OCI-LY3 (cell line): ENCODE data around the gene APOL6.

Experiments
- H2AFZ ChIP-seq: fragments of 200-600, 300-600 bp; shearing (Covaris generic); 2 replicates; pipeline ENCODE4 v1.6.0; 2014; ENCODE audit warnings: antibody characterized with exemption, low read depth, low read length
- H3K27ac ChIP-seq: fragments of 200-600, 300-600 bp; sonication (generic); 2 replicates; pipeline ENCODE4 v1.5.1; 2014; ENCODE audit warnings: mild to moderate bottlenecking, low read length, moderate library complexity, mixed read lengths
- H3K27me3 ChIP-seq: fragments of 200-600, 300-600 bp; sonication (generic); 2 replicates; pipeline ENCODE4 v1.6.1; 2014; ENCODE audit warnings: low read depth, low read length, mixed read lengths
- H3K36me3 ChIP-seq: fragments of 200-600, 300-600 bp; sonication (generic); replicated peaks from 2 replicates; pipeline ENCODE3; 2014; ENCODE audit warnings: low read depth, low read length, mixed read lengths
- H3K4me1 ChIP-seq: fragments of 300-600, 200-600 bp; sonication (generic); 2 replicates; pipeline ENCODE4 v1.6.1; 2014; ENCODE audit warnings: low read length, mixed read lengths
- H3K4me2 ChIP-seq: fragments of 200-600, 300-600 bp; sonication (generic); 2 replicates; pipeline ENCODE4 v1.6.1; 2014; ENCODE audit warnings: low read length, mixed read lengths
- H3K4me3 ChIP-seq: fragments of 300-600, 200-600 bp; sonication (generic); 2 replicates; pipeline ENCODE4 v1.5.1; 2014; ENCODE audit warnings: antibody characterized with exemption, mild to moderate bottlenecking, low read length, moderate library complexity
- H3K79me2 ChIP-seq: fragments of 300-600, 200-600 bp; shearing (Covaris generic); 2 replicates; pipeline ENCODE4 v1.6.1; 2014; ENCODE audit warnings: mild to moderate bottlenecking, low read length, mixed read lengths
- H3K9ac ChIP-seq: fragments of 300-600, 200-600 bp; shearing (Covaris generic); 2 replicates; pipeline ENCODE4 v1.6.0; 2014; ENCODE audit warnings: mild to moderate bottlenecking, low read length, moderate library complexity
- H3K9me3 ChIP-seq: fragments of 200-600, 300-600 bp; shearing (Covaris generic); 2 replicates; pipeline ENCODE4 v1.6.1; 2014; ENCODE audit warnings: low read length, mixed read lengths; ENCODE audit not compliant: insufficient read depth
- H4K20me1 ChIP-seq: fragments of 200-600, 300-600 bp; sonication (generic); 2 replicates; pipeline ENCODE4 v1.6.1; 2016; ENCODE audit warnings: low read length, mixed read lengths; ENCODE audit not compliant: insufficient read depth
- CTCF ChIP-seq: fragments of 200-600, 300-600 bp; sonication (generic); IDR thresholded peaks from 2 replicates; pipeline ENCODE4 v1.5.1; 2014; ENCODE audit warnings: antibody characterized with exemption, low read length, low read depth
- EZH2phosphoT487 ChIP-seq: fragments of 200-600 bp; shearing (Covaris generic); IDR thresholded peaks from 2 replicates; pipeline ENCODE4 v1.6.1; 2018; ENCODE audit warnings: antibody characterized with exemption, mixed run types, low read depth

APOL6 gene

GRCh38 chr22:35649636-35650250 is 1.5 kb downstream of the APOL6 start:
- Histone ChIP-seq H3K27me3 (no peaks in the 10 kb centered on the region), H3K4me1 (peaks cover 18% of the 10 kb centered on the region), H3K9ac (no peak overlapping the region), H3K27ac (no peak overlapping the region), H3K36me3 (no peaks in the 10 kb centered on the region), H3K9me3 (no peaks in the 10 kb centered on the region), H3K79me2 (no peaks in the 10 kb centered on the region), H2AFZ (no peak overlapping the region), H3K4me3 (no peak overlapping the region), H4K20me1 (no peaks in the 10 kb centered on the region), H3K4me2 (no peak overlapping the region)
- TF ChIP-seq EZH2phosphoT487 (no peak), CTCF (no peak)

GRCh38 chr22:35651085-35651484 is 2.8 kb downstream of the APOL6 start:
- Histone ChIP-seq H3K27ac (no peak overlapping the region), H3K27me3 (no peaks in the 10 kb centered on the region), H4K20me1 (no peaks in the 10 kb centered on the region), H3K4me3 (no peak overlapping the region), H2AFZ (no peak overlapping the region), H3K4me2 (no peak overlapping the region), H3K9ac (no peak overlapping the region), H3K4me1 (peaks cover 18% of the 10 kb centered on the region), H3K36me3 (no peaks in the 10 kb centered on the region), H3K79me2 (no peaks in the 10 kb centered on the region), H3K9me3 (no peaks in the 10 kb centered on the region)
- TF ChIP-seq EZH2phosphoT487 (no peak), CTCF (no peak)

GRCh38 chr22:35653824-35654223 is 5.6 kb downstream of the APOL6 start:
- no peaks in the 10 kb centered on the region for H3K36me3 ChIP-seq
- no peak overlapping the region for H3K4me2 ChIP-seq
- H3K9me3 ChIP-seq = no peaks in the 10 kb centered on the region
- no peak for TF ChIP-seq EZH2phosphoT487
- TF ChIP-seq CTCF = no peak
- no peaks in the 10 kb centered on the region for H4K20me1 ChIP-seq
- no peak overlapping the region for H3K9ac ChIP-seq
- no peaks in the 10 kb centered on the region for H3K79me2 ChIP-seq
- H2AFZ ChIP-seq = no peak overlapping the region
- H3K4me3 ChIP-seq = no peak overlapping the region
- H3K27ac ChIP-seq = no peak overlapping the region
- peaks cover 2% of the 10 kb centered on the region for H3K4me1 ChIP-seq
- no peaks in the 10 kb centered on the region for H3K27me3 ChIP-seq

GRCh38 chr22:35656284-35656752 is 8.1 kb downstream of the APOL6 start:
- Histone ChIP-seq H3K4me3 (no peak overlapping the region), H3K27me3 (no peaks in the 10 kb centered on the region), H3K27ac (no peak overlapping the region), H3K4me1 (no peaks in the 10 kb centered on the region), H4K20me1 (no peaks in the 10 kb centered on the region), H3K4me2 (no peak overlapping the region), H2AFZ (no peak overlapping the region), H3K9ac (no peak overlapping the region), H3K36me3 (no peaks in the 10 kb centered on the region), H3K79me2 (no peaks in the 10 kb centered on the region), H3K9me3 (no peaks in the 10 kb centered on the region)
- no peak for TF ChIP-seq CTCF
- no peak for TF ChIP-seq EZH2phosphoT487
